ENCODE measurements around the gene NDUFC1. TPM values are rescaled to one million over a fixed set of nuclear protein-coding genes. Genes with fewer than 3 reads are reported as not detected.

NDUFC1 gene
- total RNA-seq, 1 experiment from 2014 or later: 59.1 TPM

DNA sequence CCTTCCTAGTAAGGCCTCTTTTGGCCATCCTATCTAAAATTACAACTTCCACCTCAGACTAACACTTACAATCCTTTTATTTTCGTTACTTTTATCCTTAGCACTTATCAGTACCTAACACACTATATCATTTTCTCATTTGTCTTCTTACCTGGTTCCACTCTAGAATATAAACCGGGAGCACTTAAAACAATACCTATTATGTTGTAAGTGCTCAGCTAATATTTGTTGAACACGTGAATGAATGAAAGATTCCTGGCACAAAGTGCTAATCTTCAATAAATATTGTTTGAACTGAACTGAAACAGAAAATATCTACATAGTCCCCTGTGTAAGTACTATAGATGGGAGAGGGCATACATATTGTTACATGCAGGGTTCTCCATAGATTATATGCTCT, 36.6 kb downstream of the NDUFC1 start:
- Mint-ChIP-seq H3K9me3 (no peaks in the 10 kb centered on the region), H3K27ac (peak overlapping the region in 2 of 3 experiments; percentile 4 to 73; a peak in 3 of 7 replicates), H3K4me3 (no peak overlapping the region), H3K27me3 (ENCODE audit: low read depth) (no peaks in the 10 kb centered on the region), H3K36me3 (ENCODE audit: insufficient read depth in 1 of 3, low read depth in 3 of 3) (no peaks in the 10 kb centered on the region), H3K4me1 (peaks cover 19 to 23% of the 10 kb centered on the region in 2 experiments)
- Histone ChIP-seq H2BK5ac (ENCODE audit: insufficient read length, low read length) (no peak overlapping the region), H2AFZ (ENCODE audit: low read length) (no peak overlapping the region), H3K56ac (ENCODE audit: insufficient read length, low read depth, low read length) (no peak overlapping the region), H3K18ac (ENCODE audit: insufficient read length, low read depth, low read length) (no peak overlapping the region), H4K91ac (ENCODE audit: insufficient read length, low read depth, low read length) (no peak overlapping the region), H3K4me2 (ENCODE audit: insufficient read depth, insufficient read length, low read length) (no peak overlapping the region), H3K9me3 (ENCODE audit: control insufficient read depth, low read depth, low read length) (no peaks in the 10 kb centered on the region), H3K4ac (ENCODE audit: low read depth, low read length) (no peak overlapping the region), H3K4me1 (ENCODE audit: insufficient read depth, low read length) (no peaks in the 10 kb centered on the region; the same call in 1 of the 2 replicates), H3K23me2 (ENCODE audit: insufficient read length, low read depth, low read length, poor library complexity, severe bottlenecking) (no peaks in the 10 kb centered on the region), H3K27me3 (ENCODE audit: insufficient read depth, low read length) (no peaks in the 10 kb centered on the region), H3K79me1 (ENCODE audit: insufficient read depth, low read depth, low read length, poor library complexity, severe bottlenecking) (no peaks in the 10 kb centered on the region), H2BK12ac (ENCODE audit: insufficient read length, low read depth, low read length) (no peak overlapping the region), H3K79me2 (ENCODE audit: insufficient read depth, low read length) (no peaks in the 10 kb centered on the region), H3K9ac (ENCODE audit: extremely low read depth, insufficient read length, low read length) (no peak overlapping the region), H4K20me1 (ENCODE audit: control insufficient read depth, insufficient read depth, insufficient read length) (no peaks in the 10 kb centered on the region), H2BK120ac (ENCODE audit: low read depth, low read length, poor library complexity, severe bottlenecking) (no peak overlapping the region), H3K27ac (ENCODE audit: insufficient read length, low read depth, low read length) (no peak overlapping the region), H4K5ac (ENCODE audit: insufficient read length, low read depth, low read length) (no peak overlapping the region), H3T11ph (ENCODE audit: low read length) (no peak overlapping the region), H4K8ac (replicated peaks; ENCODE audit: insufficient read length, low read depth, low read length) (no peak overlapping the region), H2BK15ac (ENCODE audit: low read depth, low read length) (no peak overlapping the region), H2BK20ac (ENCODE audit: low read depth, low read length, poor library complexity, severe bottlenecking) (no peak overlapping the region), H3K23ac (ENCODE audit: insufficient read length, low read depth, low read length) (no peak overlapping the region), H2AK5ac (ENCODE audit: insufficient read length, low read length) (no peak overlapping the region), H3K14ac (ENCODE audit: insufficient read depth, low read length) (no peak overlapping the region)
- DNase-seq: no peak
- 100% methylated on average over 1 of the region's 3 CpGs for WGBS (ENCODE audit: extremely low coverage, insufficient read length, low lambda C conversion rate)
- TF ChIP-seq, protein P1, sequence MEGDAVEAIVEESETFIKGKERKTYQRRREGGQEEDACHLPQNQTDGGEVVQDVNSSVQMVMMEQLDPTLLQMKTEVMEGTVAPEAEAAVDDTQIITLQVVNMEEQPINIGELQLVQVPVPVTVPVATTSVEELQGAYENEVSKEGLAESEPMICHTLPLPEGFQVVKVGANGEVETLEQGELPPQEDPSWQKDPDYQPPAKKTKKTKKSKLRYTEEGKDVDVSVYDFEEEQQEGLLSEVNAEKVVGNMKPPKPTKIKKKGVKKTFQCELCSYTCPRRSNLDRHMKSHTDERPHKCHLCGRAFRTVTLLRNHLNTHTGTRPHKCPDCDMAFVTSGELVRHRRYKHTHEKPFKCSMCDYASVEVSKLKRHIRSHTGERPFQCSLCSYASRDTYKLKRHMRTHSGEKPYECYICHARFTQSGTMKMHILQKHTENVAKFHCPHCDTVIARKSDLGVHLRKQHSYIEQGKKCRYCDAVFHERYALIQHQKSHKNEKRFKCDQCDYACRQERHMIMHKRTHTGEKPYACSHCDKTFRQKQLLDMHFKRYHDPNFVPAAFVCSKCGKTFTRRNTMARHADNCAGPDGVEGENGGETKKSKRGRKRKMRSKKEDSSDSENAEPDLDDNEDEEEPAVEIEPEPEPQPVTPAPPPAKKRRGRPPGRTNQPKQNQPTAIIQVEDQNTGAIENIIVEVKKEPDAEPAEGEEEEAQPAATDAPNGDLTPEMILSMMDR (conservative IDR thresholded peaks at IDR 0.05): no peak

All from H9 (cell line).